ENCODE data around the gene PIGO. TPM values are rescaled to one million over a fixed set of nuclear protein-coding genes. Genes with fewer than 3 reads are reported as not detected.

Gene PIGO
- total and polyA plus RNA-seq, 2 of the 4 experiments (the other 2 are of a cell fraction): 9.3 to 18.2 TPM

- TF ChIP-seq, protein P1, sequence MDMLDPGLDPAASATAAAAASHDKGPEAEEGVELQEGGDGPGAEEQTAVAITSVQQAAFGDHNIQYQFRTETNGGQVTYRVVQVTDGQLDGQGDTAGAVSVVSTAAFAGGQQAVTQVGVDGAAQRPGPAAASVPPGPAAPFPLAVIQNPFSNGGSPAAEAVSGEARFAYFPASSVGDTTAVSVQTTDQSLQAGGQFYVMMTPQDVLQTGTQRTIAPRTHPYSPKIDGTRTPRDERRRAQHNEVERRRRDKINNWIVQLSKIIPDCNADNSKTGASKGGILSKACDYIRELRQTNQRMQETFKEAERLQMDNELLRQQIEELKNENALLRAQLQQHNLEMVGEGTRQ (IDR thresholded peaks at IDR 0.05; ENCODE audit: low read depth, low read length): no peak; the same call in 1 of the 2 replicates
- TF ChIP-seq MAZ (IDR thresholded peaks at IDR 0.05; ENCODE audit: borderline replicate concordance, low read depth, low read length): no peak
- TF ChIP-seq NFE2L2 (IDR thresholded peaks at IDR 0.05; ENCODE audit: low read depth, low read length): peak; percentile 30; the same call in 1 of the 2 replicates
Measured at GRCh38 chr9:35072461-35073278, 23.7 kb downstream of the PIGO start, which contains the start of gene VCP (continued).
